GM12891 (cell line): Measurements from ENCODE around the gene POLG.

Experiments
- DNase-seq: peaks from one replicate; pipeline ENCODE4 v3.0.0; 2011; ENCODE audit warnings: low spot score; ENCODE audit not compliant: insufficient read length
- FAIRE-seq: peaks from 2 replicates; lab custom pipeline; 2011; peaks lifted over from hg19 to GRCh38; lab: Jason Lieb, UNC
- PAX5 ChIP-seq: IDR thresholded peaks from 2 replicates; pipeline ENCODE4 v1.6.1; 2011; ENCODE audit warnings: low read length, moderate library complexity, mild to moderate bottlenecking; ENCODE audit not compliant: insufficient read depth, severe bottlenecking
- POLR2A ChIP-seq: IDR thresholded peaks from 2 replicates; pipeline ENCODE4 v1.6.1; 2011; ENCODE audit warnings: low read depth, low read length, control low read depth
- POLR2AphosphoS5 ChIP-seq: IDR thresholded peaks from 2 replicates; pipeline ENCODE4 v1.6.1; 2011; ENCODE audit warnings: low read depth, low read length, control low read depth
- POU2F2 ChIP-seq: IDR thresholded peaks from 2 replicates; pipeline ENCODE4 v1.6.1; 2011; ENCODE audit warnings: low read depth, mild to moderate bottlenecking, control low read depth, low read length, moderate library complexity
- SPI1 ChIP-seq: IDR thresholded peaks from 2 replicates; pipeline ENCODE4 v1.6.1; 2011; ENCODE audit warnings: low read depth, low read length, control low read depth
- TAF1 ChIP-seq: IDR thresholded peaks from 2 replicates; pipeline ENCODE4 v1.6.1; 2011; ENCODE audit warnings: low read depth, low read length, control low read depth

POLG gene

DNA sequence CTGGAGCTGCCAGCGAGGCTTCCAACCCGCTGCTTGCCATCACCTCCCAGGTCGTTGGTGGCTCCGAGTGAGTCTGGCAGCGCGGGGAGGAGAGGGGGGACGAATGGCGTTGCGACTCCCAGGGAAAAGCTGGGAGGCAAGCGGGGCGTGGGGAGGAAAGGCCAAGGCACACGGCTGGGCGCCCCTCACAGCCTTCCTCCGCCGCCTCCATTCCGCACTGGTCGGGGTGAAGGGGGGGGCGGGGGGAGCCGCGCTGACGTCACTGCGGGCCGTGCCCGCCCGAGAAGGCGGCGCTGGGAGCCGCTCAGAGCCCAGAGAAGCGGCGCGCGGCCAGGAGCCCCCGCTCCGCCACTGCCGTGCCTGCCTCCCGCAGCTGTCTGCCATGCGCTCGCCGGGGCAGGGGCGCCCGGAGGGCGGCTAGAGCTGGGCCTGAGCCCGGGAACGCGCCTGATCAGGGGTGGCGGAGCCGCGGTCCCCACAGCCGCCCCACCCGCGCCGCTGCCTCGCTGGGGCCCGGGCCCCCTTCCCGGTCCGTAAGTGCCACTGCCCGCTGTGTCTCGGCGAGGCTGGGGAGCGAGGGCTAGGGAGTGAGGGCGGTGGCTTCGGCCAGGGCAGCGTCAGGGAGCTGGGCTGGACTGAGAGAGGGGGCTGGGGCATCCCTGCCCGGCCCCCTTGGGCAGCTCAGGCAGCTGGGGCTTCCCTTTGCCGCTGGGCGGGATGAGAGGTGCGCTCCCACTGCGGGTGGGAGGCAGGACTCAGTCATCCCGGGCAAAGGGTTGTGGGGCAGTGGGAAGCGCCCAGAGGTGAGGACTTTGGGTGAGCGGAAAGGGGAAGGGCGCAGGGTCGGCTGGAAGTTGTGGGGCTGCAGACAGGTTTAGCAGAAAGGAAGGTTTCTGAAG, 27.8 kb upstream of the POLG start:
- DNase-seq (no peak), FAIRE-seq (no peak)
- TF ChIP-seq POLR2AphosphoS5 (no peak), SPI1 (no peak)

DNA sequence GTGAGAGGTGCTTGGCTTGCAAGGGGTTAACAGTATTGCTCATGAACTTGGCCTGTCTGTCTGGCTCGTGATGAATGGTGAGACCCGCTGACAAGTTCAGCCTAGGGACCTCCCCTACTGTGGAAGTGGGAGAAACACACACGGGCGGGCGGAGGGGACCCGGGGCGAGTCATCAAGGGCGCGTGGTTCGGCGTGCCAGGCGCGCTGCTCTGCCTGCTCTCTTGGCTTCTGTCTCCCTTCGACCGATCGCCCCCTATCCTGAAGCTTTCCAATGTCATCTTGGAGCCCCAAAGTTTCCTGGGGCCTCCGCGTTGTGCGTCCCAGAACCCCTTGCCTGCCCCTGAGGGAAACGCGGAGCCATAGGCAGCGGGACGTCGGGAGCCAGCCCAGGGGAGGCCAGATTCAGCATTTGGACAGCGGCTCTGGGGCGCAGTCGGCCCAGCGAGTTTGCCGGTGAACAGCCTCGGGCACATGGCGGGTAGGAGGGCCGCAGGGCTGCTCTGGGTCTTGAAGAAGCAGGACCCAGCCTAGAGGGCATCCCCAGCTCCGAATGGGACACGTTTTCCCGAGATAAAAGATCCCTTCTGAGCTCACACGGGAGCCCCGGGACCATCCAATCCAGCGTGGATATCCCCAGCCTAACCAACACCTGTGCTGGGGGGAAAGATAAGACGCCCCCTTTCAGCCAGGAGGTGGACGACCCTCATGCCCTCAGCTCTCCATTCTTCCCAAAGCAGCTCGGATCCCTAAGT, 27.0 kb upstream of the POLG start:
- DNase-seq: peak; percentile 77
- FAIRE-seq: no peak
- no peak for TF ChIP-seq POLR2A
- TF ChIP-seq POU2F2: no peak

DNA sequence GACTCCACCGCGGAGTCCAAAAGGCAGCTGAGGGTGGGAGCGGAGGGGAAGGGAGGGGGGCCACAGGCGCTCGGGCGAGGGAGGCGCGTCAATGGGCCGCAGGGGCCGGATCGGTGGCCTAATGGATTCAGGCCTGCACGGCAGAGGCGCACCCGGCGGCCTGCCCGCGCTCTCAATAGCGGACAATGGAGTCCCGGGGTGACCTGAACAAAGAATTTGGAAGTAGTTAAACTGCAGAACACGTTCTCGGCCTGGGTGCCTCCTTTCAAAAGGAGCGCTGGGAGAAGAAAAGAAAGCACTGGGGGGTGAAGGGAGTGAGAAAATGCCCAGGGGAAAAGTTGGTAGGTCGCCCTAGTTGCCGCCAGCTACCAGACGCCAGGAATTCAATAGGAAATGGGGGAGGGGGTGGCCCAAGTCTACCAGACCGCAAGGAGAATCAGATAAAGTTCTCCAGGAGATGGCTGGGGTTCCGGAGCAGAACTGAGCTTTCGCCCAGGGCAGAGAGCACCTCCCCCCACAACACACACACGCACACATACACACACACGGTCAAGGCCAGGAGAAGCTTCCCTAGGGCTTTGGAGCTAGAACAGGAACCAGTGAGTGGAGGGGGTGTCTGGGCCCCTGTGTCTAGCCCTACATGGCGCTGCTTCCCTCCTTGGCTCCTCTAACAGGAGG, 25.8 kb upstream of the POLG start:
- no peak for DNase-seq
- no peak for TF ChIP-seq SPI1
- TF ChIP-seq POU2F2: no peak
- TF ChIP-seq PAX5: no peak
- no peak for TF ChIP-seq POLR2A
- no peak for TF ChIP-seq TAF1
- no peak for TF ChIP-seq POLR2AphosphoS5
- no peak for FAIRE-seq

DNA sequence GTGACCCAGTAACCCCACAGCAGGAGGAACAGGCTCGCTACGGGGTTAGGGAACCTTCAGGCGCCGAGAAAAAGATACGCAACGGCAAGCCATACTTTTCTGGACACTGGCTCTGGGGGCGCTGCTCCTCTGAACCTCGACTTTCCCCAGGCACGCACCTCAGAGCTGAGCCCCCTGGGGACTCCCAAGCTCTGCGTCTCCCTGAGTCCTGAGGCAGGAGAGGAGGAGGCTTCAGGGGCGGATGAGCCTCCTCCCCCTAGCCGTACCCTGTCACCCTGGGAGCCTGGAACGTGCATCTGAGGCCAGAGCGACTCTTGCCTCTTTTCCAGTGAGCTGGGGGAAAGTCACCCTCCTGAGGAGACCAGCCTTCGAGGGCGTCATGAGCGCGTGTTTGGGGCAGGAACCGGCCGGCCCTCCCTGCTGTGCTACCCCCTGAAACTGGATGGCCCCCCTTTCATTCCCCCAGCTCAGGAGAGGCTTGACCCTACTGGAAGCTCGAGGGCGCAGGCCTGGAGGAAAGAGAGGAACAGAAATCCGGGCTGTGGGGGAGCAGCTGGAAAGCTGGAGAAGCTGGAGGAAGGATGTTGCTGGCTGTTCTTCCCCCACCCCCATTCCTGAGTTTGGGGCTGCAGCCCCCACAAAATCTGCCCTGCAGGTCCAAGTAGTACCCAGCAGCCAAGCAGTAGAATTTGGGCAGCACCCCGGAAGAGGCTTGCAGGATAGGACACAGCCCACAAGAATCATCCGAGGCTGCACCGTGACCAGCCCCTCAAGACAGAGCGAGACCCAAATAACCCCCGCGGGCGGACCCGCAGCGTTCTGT, 25.1 kb upstream of the POLG start:
- FAIRE-seq (no peak), DNase-seq (no peak)
- TF ChIP-seq TAF1 (no peak), PAX5 (no peak), POLR2A (no peak), POU2F2 (no peak), POLR2AphosphoS5 (no peak), SPI1 (no peak)

DNA sequence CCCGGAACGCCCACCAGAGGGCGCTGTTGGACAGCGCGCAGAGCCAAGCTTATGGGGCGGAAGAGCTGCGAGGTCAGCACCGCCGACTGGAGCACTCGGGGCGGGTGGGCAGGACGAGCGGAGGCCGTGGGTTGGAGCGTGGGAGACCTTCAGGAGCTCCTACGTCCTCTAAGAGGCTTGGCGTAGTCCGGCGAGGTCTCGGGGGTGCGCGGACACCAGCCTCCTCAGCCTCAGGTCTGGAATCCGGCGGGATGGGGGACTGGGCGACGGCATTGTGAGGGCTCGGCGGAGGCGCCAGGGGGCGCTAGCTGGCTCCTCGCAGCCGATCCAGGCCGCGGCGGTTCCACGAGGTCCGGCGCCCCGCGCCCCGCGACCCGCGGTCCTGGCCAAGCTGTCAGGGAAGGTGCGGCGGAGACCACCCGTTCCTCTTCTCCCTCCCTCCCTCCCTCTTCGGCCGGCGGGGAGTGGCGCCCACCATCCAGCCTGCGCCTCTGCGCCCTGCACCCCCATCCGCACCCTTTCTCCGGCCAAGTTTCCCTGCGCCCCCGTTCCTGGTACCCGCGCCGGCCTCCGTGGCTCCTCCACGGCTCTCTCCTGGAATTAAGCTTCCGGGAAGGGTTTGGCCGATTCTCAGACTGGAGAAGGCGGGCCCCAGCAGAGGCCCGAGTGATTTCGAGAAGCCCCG, 24.3 kb upstream of the POLG start:
- FAIRE-seq (no peak), DNase-seq (peak; percentile 95)
- TF ChIP-seq PAX5: no peak
- no peak for TF ChIP-seq SPI1
- no peak for TF ChIP-seq POU2F2
- no peak for TF ChIP-seq TAF1
- TF ChIP-seq POLR2A: no peak
- no peak for TF ChIP-seq POLR2AphosphoS5

DNA sequence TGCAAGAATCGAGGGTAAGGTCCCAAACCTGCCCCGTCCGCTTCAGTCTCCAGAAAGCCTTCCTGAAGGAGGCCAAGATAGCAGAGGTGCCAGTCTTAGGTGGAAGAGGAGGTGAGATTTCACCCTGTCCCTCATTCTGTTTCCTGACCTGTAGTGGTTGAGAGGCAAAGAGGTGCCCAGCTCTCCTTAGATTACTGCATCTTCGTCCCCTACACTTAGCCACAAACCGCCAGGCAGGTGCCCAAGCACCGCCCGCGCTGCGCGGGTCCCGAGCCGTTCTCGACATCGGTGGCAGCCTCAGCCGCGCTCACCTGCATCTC, 23.8 kb upstream of the POLG start:
- FAIRE-seq: peak; percentile 99
- no peak for TF ChIP-seq SPI1
- no peak for DNase-seq

DNA sequence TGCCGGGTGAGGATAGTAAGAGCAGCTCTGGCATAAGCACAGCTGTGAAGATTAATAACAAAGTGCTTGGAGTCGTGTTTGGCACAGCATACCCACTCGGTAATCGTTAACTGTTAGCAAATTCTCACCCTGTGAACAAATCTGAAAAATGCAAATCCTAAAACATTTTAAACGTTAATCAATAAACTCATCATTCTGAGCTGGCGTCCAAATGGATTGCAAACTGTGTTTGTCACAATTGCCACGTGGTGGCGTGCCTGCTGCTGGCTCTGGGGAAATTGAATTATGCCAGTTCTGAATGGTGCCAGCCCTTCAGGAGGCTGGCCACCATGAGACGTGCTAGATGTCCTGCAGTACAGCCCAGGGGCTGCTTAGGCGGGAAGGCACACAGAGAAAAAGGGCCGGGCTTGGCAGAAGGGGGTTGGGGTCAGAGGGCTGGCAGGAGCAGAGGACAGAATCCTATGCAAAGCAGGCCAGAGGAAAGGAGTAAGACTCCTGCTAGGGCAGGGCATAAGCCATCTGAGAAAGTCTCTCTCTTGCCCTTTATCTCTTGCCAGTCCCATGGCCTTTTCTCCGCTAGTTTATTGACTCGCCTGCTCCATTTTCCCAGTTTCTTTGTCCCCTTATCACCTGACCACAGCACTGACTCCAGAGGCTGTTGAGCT, 22.1 kb upstream of the POLG start:
- DNase-seq (no peak), FAIRE-seq (peak; percentile 56)
- no peak for TF ChIP-seq TAF1
- no peak for TF ChIP-seq POLR2A
- TF ChIP-seq PAX5: no peak
- TF ChIP-seq SPI1: no peak
- TF ChIP-seq POLR2AphosphoS5: no peak
- TF ChIP-seq POU2F2: no peak

DNA sequence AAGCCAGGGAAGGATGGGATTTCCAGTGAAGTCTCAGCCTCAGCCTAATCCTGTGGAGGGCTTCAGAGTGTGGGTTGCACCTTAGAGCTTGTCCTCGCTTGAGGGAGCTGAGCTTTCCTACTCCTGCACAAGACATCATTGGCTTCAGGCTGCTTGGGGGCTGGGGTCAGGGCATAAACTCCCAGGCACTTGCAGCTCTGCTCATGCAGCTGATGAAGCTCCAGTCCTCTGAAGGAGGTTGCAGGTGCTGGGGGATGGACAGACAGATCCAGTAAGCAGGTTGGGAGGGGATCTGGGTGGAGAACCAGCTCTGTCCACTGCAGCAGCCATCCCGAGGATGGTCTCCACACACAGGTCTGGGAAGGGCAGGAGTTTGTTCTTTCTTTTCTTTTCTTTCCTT, 19.4 kb upstream of the POLG start:
- FAIRE-seq (no peak), DNase-seq (no peak)
- TF ChIP-seq TAF1 (no peak), POU2F2 (no peak), SPI1 (no peak), POLR2AphosphoS5 (no peak), POLR2A (no peak), PAX5 (no peak)

DNA sequence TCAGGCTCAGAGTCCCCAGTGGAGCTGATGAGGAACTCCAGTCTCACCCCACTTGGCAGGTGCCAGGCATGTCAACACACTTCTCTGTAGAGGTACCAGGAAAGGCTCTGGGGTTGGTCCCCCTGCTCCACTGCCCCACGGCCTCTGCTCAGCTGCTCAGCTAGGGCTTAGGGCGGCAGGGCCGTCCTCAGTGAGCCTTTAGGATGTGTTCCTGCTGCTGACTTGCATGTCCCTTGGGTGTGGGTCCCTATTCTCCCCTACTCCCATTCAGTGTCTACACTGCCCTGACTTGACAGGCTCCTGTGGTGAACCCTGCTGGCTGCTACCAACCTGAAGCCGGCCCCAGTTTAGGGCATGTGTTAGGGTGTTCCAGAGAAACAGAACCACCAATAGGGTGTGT, 17.9 kb upstream of the POLG start:
- FAIRE-seq: no peak
- no peak for TF ChIP-seq POU2F2
- TF ChIP-seq POLR2AphosphoS5: no peak
- TF ChIP-seq POLR2A: no peak
- no peak for TF ChIP-seq PAX5
- TF ChIP-seq TAF1: no peak
- TF ChIP-seq SPI1: no peak
- no peak for DNase-seq
